ENCODE measurements around the gene MAP7.
A peak's percentile ranks its signal among the peaks of the same experiment; 100 is the strongest.

The MAP7 gene

GRCh38 chr6:136471372-136471771, 78.8 kb downstream of the MAP7 start:
- no peak overlapping the region for H3K4me3 ChIP-seq (ENCODE audit: low read depth, low read length)
- peak; percentile 26 for DNase-seq (ENCODE audit: low read depth)
- TF ChIP-seq MAX (IDR thresholded peaks at IDR 0.05; ENCODE audit: low read depth, low read length) (0 out of 2 replicates have a peak, but pooled peaks have one; percentile 20), MYC (IDR thresholded peaks at IDR 0.05; ENCODE audit: low read depth, low read length) (no peak), POLR2A (IDR thresholded peaks at IDR 0.05; ENCODE audit: extremely low read depth, insufficient read length) (no peak)

GRCh38 chr6:136470044-136470443, 80.2 kb downstream of the MAP7 start:
- peak; percentile 42 for DNase-seq (ENCODE audit: low read depth)
- TF ChIP-seq MAX (IDR thresholded peaks at IDR 0.05; ENCODE audit: low read depth, low read length) (no peak), POLR2A (IDR thresholded peaks at IDR 0.05; ENCODE audit: extremely low read depth, insufficient read length) (no peak), MYC (IDR thresholded peaks at IDR 0.05; ENCODE audit: low read depth, low read length) (no peak), CTCF (IDR thresholded peaks at IDR 0.05; ENCODE audit: low read depth, low read length) (no peak)
- H3K4me3 ChIP-seq (ENCODE audit: low read depth, low read length), result no peak overlapping the region

GRCh38 chr6:136469154-136469553, 81.1 kb downstream of the MAP7 start:
- TF ChIP-seq CTCF (IDR thresholded peaks at IDR 0.05; ENCODE audit: low read depth, low read length), result no peak
- no peak for TF ChIP-seq MYC (IDR thresholded peaks at IDR 0.05; ENCODE audit: low read depth, low read length)
- TF ChIP-seq POLR2A (IDR thresholded peaks at IDR 0.05; ENCODE audit: extremely low read depth, insufficient read length), result no peak
- TF ChIP-seq MAX (IDR thresholded peaks at IDR 0.05; ENCODE audit: low read depth, low read length), result no peak

GRCh38 chr6:136468711-136469110, 81.5 kb downstream of the MAP7 start:
- H3K4me3 ChIP-seq (ENCODE audit: low read depth, low read length), result no peak overlapping the region
- no peak for TF ChIP-seq CTCF (IDR thresholded peaks at IDR 0.05; ENCODE audit: low read depth, low read length)
- no peak for TF ChIP-seq MYC (IDR thresholded peaks at IDR 0.05; ENCODE audit: low read depth, low read length)
- TF ChIP-seq POLR2A (IDR thresholded peaks at IDR 0.05; ENCODE audit: extremely low read depth, insufficient read length), result no peak
- TF ChIP-seq MAX (IDR thresholded peaks at IDR 0.05; ENCODE audit: low read depth, low read length), result no peak
- no peak for DNase-seq (ENCODE audit: low read depth)

More at GRCh38 chr6:136469154-136469553, 81.1 kb downstream of the MAP7 start:
- H3K4me3 ChIP-seq (ENCODE audit: low read depth, low read length), result no peak overlapping the region
- DNase-seq (ENCODE audit: low read depth), result no peak

- TF ChIP-seq CTCF (IDR thresholded peaks at IDR 0.05; ENCODE audit: low read depth, low read length) (no peak), MAX (IDR thresholded peaks at IDR 0.05; ENCODE audit: low read depth, low read length) (no peak), POLR2A (IDR thresholded peaks at IDR 0.05; ENCODE audit: extremely low read depth, insufficient read length) (no peak), MYC (IDR thresholded peaks at IDR 0.05; ENCODE audit: low read depth, low read length) (no peak)
- no peak for DNase-seq (ENCODE audit: low read depth)
- no peak overlapping the region for H3K4me3 ChIP-seq (ENCODE audit: low read depth, low read length)
These were observed 83.0 kb downstream of the MAP7 start for GRCh38 chr6:136467186-136467585.

- no peak for DNase-seq (ENCODE audit: low read depth)
- H3K4me3 ChIP-seq (ENCODE audit: low read depth, low read length), result no peak overlapping the region
- TF ChIP-seq MYC (IDR thresholded peaks at IDR 0.05; ENCODE audit: low read depth, low read length) (no peak), POLR2A (IDR thresholded peaks at IDR 0.05; ENCODE audit: extremely low read depth, insufficient read length) (no peak), CTCF (IDR thresholded peaks at IDR 0.05; ENCODE audit: low read depth, low read length) (no peak), MAX (IDR thresholded peaks at IDR 0.05; ENCODE audit: low read depth, low read length) (no peak)
These were observed 83.4 kb downstream of the MAP7 start for GRCh38 chr6:136466777-136467176.

Measured in NB4 (cell line).